DMS 273 (cell line): ENCODE data around the gene BCORL1.

Source experiments
- DNase-seq: peaks from one replicate; lab custom pipeline; 2025; ENCODE audit not compliant: unreplicated experiment; lab: John Stamatoyannopoulos, UW

The BCORL1 gene

DNA sequence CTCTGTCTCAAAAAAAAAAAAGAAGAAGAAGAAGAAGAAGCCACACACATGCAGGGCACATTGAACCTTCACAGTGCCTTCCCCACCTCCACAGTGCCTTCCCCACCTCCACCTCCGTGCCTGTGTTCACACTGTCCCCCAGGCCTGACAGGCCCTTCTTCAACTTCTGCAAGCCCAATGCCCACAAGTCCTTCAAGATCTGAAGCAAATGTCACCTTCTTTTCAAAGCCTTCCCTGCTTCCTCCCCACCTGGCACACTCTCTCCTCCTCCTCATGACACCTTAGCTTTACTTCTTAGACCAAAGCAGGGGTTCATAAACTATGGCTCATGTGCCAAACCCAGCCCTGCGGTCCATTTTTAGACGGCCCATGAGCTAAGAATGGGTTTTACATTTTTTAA lies 107.9 kb downstream of the BCORL1 start:
- DNase-seq = no peak

DNA sequence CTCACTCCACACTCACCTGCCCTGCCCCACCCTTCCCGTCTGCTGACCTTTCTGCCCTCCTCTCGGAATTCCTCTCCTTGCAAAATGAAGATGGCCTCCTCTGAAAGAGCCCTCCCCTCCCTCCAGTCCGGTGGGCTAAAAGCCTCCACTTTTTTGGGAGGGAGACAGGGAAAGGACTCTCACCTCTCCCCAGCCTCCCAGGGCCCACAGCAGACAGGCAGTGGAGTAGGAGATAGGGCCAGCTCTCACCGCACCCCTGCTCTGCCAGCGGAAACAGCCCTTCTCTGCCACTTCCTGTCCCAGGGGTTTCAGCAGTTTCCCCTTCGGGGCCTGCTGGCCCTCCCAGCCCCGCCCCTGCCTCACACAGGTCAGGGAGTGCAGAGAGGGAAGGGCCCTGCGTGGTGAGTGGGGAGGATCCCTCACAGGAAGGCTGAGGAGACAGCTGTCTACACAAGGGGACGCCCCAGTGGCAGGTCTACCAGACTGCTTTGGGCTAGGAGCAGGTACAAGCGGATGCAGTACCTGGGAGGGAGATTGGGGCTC lies 109.6 kb downstream of the BCORL1 start:
- DNase-seq = no peak

DNA sequence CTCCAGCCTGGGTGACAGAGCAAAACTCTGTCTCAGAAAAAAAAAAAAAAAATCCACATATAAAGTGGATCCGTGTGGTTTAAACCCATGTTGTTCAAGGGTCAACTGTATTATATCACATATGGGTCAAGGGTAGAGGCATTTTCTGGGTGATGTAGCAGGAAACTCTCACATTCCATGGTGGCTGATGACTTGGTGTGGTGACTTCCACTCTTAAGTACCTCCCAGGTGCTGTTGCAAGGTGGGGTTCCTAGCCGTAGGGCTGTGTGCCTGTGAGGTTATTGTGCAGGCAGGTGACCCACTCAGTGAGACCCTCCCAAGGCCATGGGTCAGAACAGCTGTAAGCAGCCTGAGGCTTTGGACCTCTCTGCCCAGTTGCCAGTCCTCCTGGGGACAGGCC lies 110.8 kb downstream of the BCORL1 start:
- no peak for DNase-seq

DNA sequence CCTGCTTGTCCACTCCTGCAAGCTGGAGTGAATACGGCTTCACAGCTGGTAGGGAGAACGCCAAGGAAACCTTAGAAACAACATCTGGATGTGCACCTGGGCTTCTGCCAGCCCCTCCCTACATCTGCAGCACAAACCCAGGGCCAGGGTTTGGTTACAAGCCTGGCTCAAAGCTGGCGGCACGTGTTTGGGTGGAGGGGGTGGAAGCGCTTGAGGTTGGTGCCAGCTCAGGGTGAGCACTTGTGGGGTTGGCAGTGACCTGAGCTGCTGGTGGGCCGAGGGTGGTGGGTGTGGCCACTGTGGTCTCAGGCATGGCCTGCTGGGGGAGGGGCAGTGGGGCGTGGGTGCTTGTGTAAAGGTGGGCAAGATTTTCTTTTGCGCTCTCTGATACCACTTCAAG lies 112.3 kb downstream of the BCORL1 start:
- peak; percentile 51 for DNase-seq

DNA sequence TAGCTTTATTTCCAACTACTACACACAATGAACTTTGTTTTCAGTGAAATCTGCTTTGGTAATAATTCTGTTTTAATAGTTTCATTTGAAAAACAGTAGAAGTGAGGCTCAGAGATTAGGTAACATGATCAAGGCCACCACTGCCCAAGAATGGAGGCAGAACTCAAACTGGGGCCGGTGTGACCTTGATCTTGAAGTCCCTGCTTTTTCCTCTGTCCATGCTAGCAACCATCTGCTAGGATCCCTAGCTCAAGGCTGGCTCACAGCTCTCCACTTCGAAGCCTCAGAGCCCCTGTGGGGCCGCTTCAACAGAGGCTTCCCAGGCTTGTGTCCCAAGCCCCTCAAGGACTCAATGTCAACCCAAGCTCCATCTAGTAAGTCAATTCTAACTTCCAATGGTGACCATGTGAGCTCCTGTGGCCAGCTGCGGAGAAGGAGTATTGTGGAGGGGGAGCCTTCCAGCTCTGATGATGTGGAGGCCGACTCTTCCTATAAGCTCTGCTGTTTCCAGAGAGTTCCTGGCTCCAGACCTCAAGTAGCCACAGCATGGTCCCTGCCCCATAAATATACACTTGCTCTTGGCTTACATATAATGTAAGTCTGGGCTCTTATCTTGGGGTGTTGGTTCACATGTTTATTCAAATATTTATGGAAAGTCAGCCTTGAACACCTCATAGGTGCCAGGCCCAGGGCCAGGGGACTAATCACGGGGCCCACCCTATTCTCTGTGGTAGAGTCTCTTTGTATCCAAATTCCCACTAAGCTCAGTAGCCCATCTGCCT lies 113.0 kb downstream of the BCORL1 start:
- no peak for DNase-seq

DNA sequence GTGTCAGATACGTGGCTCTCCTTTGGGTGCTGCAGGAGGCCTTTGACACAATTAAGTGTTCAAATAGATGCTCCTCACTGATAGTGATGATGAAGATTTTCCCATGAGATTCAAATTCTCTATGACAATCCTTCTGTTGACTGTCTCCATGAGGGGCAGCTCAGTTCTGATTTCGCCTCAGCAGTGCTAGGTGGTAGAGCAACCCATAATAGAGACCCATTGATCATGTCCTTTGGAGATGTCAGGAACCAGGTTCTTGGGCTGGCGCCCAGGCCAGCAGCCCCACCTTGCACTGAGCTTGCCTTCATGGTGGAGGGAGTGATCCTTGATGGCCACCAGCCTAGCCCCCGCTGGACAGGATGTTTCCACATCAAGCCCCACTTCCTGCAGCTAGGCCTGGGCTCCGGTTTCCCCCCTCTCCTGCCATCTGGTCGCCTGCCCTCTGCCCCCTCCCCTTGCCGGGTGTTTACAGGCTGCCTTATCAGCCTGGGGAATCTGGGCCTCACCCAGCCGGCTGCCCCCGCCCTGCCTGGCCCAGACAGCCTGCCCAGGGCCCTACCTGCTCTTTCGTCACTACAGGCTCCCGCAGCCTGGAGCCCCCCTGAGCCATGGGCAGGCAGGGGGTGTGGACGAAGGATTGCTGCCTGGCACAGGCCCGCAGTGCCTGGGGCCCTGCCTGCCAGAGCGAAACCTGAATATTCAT lies 115.2 kb downstream of the BCORL1 start:
- DNase-seq = peak; percentile 81

DNA sequence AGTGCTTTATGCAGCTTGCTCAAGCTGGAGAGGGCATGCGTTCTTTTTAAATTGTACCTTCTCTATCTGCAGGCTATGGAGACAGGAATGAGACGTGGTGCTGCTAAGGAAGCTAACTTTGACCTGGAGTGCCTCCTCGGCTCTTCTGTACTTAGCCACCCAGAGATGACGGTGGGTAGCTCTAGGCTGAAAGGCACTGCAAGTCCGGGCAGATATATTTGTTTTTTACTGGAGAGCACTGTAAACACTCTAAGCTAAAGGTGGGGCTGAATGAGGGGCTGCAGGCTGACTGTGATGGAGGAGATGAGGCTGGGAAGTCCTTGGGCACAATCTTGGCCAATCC lies 115.7 kb downstream of the BCORL1 start:
- no peak for DNase-seq

DNA sequence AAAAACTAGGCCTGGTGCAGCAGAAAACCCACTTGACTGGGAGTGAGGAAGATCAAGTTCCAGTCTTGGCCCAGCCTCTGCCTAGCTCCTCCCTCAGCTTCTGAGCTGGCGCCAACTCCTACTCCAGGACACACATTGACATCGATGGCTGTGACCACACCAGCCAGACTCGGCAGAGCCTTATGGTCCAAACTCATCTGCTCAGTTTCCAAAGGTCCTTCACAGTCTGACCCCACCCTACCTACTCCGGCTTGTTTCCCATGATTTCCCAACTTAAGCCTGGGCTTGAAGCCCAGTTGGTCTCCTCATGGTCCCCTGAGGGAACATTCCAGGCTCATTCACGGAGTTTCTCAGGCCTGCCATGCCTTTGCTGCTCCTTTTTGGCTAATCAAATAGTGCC lies 117.7 kb downstream of the BCORL1 start:
- peak; percentile 70 for DNase-seq

DNA sequence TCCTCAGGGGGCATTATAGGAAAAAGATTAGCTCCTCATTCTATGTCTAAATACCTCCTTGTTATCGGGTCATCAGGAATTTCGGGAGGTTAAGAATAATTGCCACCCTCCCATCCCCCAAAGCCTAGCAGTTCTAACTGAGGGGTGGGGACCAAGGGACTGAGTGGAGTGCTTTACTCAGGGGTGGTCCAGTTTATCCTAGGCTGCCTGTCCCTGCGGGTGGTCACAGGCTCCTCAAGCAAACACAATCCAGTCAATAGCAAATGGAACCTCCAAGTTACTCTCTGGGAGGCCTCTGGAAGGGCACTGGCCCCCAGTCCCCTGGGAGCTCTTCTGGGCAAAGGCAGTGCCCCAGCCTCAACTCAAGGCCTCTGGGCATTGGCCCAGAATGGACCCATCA lies 121.2 kb downstream of the BCORL1 start:
- no peak for DNase-seq

DNA sequence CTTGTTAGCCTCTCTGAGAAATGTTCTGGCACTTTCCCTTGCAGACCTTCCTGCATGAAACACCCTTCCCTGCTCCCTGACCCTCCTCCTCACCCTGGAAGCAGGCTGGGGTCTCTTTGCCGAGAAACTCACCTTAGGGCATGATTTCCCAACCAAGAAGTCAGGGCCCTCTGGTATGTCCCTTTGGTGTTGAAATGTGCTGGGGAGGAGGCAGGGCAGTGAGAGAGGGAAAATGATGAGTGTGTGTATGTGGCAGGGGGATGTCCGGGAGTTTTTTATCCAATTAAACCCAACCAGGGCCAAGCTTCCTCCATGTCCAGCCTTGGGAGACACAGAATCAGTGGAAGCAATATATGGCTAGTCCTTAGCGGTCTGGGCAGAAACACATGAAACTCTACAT lies 122.8 kb downstream of the BCORL1 start:
- DNase-seq = no peak

DNA sequence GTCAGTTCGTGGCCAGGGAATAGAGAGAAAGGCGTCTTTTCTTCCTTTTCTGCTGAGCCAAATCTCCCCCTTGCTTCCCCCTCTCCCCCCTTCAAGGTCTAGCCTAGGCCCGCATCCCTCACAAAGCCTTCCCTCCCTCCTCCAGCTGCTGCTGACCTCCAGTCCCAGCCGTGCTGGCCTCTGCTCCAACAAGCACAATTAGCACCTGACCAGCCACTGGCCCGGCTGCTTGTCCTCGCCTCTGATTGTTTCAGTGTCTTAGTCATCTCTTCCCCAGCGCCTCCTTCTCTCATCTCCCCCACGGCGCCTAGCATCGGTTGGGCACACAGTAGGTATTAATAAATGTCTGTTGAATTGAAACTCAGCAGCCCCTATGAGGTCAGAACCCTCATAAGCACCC lies 123.6 kb downstream of the BCORL1 start:
- DNase-seq = no peak
